ENCODE data around the gene ARFGAP1.

- TF ChIP-seq CTCF (IDR thresholded peaks at IDR 0.05) (no peak), POLR2A (IDR thresholded peaks at IDR 0.05) (no peak)
Measured at GRCh38 chr20:63318391-63319163, 46.0 kb downstream of the ARFGAP1 start.

Data from uterus (tissue), 2 donors.